Uterus (tissue), 2 donors: ENCODE data around the gene BEST1.

ENCODE experiments used
- POLR2A ChIP-seq, 2 donors: fragments of 450-650 bp; IDR thresholded peaks; one replicate each; pipeline ENCODE4 v1.6.1; 2016; ENCODE audit warnings: antibody characterized with exemption in 2 of 2, mild to moderate bottlenecking in 1 of 2, moderate library complexity in 1 of 2
- TF ChIP-seq, protein P1 (sequence below), 4 experiments: fragments of 200-600 bp in 2 of 4; fragments of 450-650 bp in 2 of 4; sonication (generic) in 2 of 4; IDR thresholded peaks; one replicate each; pipeline ENCODE4 v1.5.1; 2016 to 2019; ENCODE audit warnings: antibody characterized with exemption in 4 of 4, mild to moderate bottlenecking in 2 of 4, moderate library complexity in 1 of 4

DNA sequence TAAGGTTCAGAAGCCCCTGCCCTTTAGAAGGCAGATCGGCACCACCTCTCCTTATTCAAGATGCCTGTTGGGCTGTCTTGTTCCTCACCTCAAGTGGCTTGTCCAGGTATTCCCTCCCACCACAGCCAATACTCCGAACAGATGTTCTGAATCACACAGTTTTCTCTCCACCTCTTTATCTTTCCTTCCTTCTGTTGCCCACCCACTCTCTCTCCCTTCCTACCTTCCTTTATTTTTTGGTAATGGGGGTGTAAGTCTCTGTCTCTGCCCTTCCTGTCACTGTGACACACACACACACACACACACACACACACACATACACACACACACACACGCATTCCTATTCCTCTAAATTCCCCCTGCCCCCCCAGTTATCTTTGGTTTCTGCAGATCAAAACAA, 8.4 kb downstream of the BEST1 start:
- TF ChIP-seq, protein P1, sequence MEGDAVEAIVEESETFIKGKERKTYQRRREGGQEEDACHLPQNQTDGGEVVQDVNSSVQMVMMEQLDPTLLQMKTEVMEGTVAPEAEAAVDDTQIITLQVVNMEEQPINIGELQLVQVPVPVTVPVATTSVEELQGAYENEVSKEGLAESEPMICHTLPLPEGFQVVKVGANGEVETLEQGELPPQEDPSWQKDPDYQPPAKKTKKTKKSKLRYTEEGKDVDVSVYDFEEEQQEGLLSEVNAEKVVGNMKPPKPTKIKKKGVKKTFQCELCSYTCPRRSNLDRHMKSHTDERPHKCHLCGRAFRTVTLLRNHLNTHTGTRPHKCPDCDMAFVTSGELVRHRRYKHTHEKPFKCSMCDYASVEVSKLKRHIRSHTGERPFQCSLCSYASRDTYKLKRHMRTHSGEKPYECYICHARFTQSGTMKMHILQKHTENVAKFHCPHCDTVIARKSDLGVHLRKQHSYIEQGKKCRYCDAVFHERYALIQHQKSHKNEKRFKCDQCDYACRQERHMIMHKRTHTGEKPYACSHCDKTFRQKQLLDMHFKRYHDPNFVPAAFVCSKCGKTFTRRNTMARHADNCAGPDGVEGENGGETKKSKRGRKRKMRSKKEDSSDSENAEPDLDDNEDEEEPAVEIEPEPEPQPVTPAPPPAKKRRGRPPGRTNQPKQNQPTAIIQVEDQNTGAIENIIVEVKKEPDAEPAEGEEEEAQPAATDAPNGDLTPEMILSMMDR (IDR thresholded peaks at IDR 0.05) = no peak
- TF ChIP-seq POLR2A (IDR thresholded peaks at IDR 0.05) = no peak
